ENCODE data around the gene NBPF11.
"Not testable (repeated sequence)": the region's sequence is repeated elsewhere in the genome, so short reads cannot be mapped to it uniquely, and the experiment has no call there.

NBPF11 gene

DNA sequence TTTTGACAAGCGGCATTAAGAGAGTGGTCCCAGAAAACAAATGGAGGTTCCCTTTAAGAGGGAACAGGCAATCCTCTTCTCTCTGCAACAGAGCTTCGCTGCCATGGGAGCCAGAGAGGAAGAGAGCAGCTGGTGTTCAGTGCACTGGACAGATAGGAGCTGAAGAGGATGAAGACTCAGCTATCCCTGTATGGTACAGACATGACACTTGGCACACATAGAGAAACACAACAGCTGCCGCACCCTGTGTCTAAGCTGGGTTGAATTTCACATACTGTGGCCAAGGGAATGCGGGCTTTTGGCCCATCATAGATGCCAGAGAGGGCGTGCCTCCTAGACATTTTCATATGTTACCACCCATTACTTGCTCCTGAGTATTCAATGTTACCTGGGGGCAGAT is 29.7 kb downstream of the NBPF11 start:
- H3K27me3 Mint-ChIP-seq; DNase-seq; H3K4me1 Mint-ChIP-seq (ENCODE audit: low read depth); H3K27ac Mint-ChIP-seq; H3K9me3 Mint-ChIP-seq; H3K4me3 Mint-ChIP-seq: not testable (repeated sequence)
- peaks cover 26% of the 10 kb centered on the region for H3K36me3 Mint-ChIP-seq (ENCODE audit: low read depth)

DNA sequence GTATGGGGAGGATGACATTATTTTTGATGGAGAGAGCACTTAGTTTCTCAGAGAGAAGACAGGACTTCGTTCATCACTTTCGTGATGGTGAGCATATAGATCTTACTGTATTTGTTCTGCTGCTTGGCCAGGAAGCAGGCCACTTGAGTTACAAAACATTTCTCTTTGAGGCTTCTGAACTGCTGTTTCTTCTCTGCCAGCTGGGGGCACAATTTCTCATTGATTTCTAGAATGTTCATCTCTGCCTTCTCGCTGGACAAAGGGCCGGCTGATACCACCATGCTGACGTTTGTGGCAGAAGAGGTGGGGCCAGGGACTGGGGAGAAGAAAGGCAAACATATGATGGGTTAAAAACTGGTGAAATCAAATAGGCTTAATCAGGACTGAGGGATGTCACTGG is 31.7 kb downstream of the NBPF11 start:
- not testable (repeated sequence) for H3K4me1 Mint-ChIP-seq (ENCODE audit: low read depth); H3K27ac Mint-ChIP-seq; DNase-seq; H3K27me3 Mint-ChIP-seq; H3K9me3 Mint-ChIP-seq; H3K4me3 Mint-ChIP-seq
- peaks cover 24% of the 10 kb centered on the region for H3K36me3 Mint-ChIP-seq (ENCODE audit: low read depth)

DNA sequence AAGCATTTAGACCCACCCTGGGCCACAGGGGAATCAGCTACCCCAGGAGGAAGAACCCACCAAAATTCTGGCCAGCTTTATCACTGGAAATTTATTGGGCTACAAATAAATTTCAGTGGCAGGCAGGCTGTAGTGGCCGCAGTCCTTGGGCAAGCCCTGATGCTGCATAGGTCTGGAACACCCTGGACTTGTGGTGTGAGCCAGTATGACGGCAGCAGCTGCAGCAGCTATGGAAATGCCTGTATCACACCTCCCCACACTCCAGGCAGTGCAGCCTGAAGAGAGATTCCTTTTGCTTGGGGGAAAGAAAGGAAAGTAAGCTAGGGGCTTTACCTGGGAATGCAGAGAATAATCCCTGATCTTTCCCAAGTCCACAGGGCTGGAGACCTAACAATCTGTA is 56.3 kb downstream of the NBPF11 start:
- not testable (repeated sequence) for H3K27ac Mint-ChIP-seq; H3K4me1 Mint-ChIP-seq (ENCODE audit: low read depth); H3K27me3 Mint-ChIP-seq; DNase-seq; H3K4me3 Mint-ChIP-seq; H3K9me3 Mint-ChIP-seq; H3K36me3 Mint-ChIP-seq (ENCODE audit: low read depth)

DNA sequence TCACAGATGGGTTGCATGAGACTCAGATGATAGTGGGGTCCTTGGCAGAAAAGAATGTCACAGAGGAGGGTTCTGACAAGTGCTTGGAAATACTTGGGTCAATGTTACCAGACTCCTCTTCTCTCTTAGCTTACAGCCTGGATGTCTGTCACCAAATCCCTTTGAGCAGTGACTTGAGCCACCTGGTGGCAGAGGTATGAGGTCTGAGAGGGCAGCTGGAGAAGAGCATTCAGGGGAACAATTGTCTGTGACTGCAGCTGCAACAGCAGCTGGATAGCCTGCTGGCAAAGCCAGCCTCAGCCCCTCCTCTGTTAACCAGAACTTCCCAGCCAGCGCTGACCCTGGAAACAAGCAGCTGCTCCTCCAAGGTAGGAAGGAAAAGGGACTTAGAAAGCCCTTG is 65.9 kb downstream of the NBPF11 start:
- H3K4me1 Mint-ChIP-seq (ENCODE audit: low read depth); H3K27ac Mint-ChIP-seq; DNase-seq; H3K4me3 Mint-ChIP-seq; H3K9me3 Mint-ChIP-seq; H3K36me3 Mint-ChIP-seq (ENCODE audit: low read depth); H3K27me3 Mint-ChIP-seq: not testable (repeated sequence)

DNA sequence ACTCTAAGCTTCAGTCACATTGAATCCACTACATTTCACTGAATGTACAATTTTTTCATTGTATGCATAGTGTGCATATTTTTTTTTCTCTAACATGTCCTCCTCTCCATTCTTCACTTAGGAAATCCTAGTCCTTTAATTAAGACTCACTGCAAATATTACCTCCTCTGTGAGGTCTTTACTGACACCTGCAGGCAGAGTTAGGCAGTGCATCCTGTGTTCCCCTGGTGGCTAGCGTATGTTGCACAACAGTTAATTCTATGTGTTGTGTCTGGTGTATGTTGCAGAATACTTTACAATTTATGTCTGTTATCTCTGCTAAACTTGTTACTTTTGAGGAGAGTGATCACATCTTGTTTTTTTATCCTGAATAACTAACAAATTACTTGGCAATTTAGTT is 70.9 kb downstream of the NBPF11 start:
- H3K9me3 Mint-ChIP-seq; H3K4me1 Mint-ChIP-seq (ENCODE audit: low read depth); H3K27ac Mint-ChIP-seq; H3K27me3 Mint-ChIP-seq; DNase-seq; H3K4me3 Mint-ChIP-seq; H3K36me3 Mint-ChIP-seq (ENCODE audit: low read depth): not testable (repeated sequence)

DNA sequence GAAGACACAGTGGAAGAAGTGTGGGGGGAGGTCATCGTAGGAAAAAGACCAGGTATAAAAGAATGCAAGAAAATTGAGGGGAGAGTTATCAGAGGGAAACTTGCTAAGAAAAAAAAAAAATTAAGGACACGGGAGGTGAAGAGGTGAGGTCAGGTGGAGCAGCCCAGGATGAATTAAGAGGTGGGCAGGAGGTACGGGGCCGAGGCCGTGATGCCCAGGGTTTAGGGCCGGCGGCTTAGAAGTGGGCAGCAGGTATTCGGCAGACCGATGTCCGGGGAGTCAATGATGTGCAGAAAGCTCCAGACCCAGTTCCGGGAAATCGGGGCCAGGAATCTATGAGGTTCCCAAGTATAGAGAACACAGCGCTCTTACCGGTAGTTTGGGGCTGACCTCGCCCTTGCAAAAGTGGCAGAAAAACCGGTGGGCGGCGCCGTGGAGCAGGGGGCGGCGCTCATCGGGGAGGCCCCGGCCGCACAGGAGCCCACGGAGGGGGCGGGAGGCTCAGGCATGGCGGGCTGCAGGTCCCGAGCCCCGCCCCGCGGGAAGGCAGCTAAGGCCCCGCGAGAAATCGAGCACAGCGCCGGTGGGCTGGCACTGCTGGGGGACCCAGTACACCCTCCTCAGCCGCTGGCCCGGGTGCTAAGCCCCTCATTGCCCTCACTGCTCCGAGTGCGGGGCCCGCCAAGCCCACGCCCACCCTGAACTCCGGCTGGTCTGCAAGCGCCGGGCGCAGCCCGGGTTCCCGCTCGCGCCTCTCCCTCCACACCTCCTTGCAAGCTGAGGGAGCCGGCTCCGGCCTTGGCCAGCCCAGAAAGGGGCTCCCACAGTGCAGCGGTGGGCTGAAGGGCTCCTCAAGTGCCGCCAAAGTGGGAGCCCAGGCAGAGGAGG is 73.2 kb downstream of the NBPF11 start:
- H3K4me1 Mint-ChIP-seq (ENCODE audit: low read depth); H3K27ac Mint-ChIP-seq; H3K4me3 Mint-ChIP-seq; DNase-seq; H3K9me3 Mint-ChIP-seq; H3K27me3 Mint-ChIP-seq; H3K36me3 Mint-ChIP-seq (ENCODE audit: low read depth): not testable (repeated sequence)

DNA sequence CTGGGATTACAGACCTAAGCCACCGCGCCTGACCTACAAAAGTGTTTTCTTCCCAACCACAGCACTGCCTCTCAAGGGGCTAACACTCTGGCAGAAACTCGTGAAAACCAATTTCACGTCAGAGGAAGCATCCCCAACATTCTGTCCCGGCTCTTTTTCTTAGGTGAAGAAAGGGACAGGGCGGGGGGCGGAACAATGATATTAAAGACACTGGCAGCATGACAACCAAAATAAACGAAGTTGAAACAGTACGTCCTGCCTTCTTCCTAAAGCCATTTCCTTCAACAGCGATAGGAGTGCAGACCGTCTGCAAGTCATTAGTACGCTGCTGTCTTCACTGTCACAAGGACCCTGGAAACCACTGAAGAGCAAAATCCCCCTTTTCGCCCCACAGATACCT is 74.0 kb downstream of the NBPF11 start:
- H3K27ac Mint-ChIP-seq; H3K4me1 Mint-ChIP-seq (ENCODE audit: low read depth); H3K9me3 Mint-ChIP-seq; H3K4me3 Mint-ChIP-seq; DNase-seq; H3K27me3 Mint-ChIP-seq; H3K36me3 Mint-ChIP-seq (ENCODE audit: low read depth): not testable (repeated sequence)

DNA sequence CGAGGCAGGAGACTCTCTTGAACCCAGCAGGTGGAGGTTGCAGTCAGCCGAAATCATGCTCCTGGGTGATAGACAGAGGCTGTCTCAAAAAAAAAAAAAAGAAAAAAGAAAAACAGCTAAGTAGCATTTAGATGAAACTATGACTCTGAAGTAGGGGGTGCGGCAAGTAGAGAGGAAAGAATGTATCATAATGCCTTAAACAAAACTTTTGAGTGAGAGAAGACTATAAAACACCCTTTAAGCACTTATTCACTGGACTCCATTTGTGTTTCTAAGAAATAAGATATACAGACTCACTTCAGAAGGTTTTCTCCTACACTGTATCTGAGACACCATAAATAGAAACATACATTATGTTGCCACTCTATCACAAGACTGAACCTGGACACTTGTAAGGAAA is 74.6 kb downstream of the NBPF11 start:
- H3K4me1 Mint-ChIP-seq (ENCODE audit: low read depth); H3K27me3 Mint-ChIP-seq; H3K27ac Mint-ChIP-seq; H3K9me3 Mint-ChIP-seq; H3K4me3 Mint-ChIP-seq; DNase-seq; H3K36me3 Mint-ChIP-seq (ENCODE audit: low read depth): not testable (repeated sequence)

DNA sequence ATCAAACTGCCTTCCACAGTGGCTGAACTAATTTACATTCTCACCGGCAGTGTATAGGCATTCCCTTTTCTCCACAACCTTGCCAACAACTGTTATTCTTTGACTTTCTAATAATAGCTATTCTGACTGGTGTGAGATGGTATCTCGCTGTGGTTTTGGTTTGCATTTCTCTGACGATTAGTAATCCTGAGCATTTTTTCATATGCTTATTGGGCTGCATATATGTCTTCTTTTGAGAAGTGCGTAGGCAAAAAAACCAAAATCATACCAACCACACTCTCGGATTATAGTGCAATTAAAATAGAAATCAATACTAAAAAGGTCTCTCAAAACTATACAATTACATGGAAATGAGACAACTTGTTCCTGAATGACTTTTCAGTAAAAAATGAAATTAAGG is 78.7 kb downstream of the NBPF11 start:
- not testable (repeated sequence) for H3K4me3 Mint-ChIP-seq; H3K36me3 Mint-ChIP-seq (ENCODE audit: low read depth); H3K27me3 Mint-ChIP-seq

DNA sequence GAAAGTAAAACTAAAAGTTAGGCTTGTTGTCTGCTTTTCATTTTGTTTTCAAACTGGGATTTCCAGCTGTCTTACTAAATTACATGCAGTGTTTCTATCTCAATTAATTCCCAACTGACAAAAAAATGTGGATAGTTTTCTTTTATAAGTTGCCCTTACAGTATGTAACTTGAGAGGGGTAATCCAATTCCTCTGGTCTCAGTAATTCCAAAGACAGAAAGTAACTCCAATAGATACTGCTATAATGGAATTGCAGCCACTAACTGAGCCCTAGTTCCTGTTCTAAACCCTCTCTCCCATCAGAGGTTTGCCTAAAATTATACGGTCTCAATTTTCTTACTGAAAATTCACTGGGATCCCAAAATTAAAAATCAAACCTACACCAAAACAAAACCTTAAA is 83.5 kb downstream of the NBPF11 start:
- DNase-seq; H3K27ac Mint-ChIP-seq; H3K27me3 Mint-ChIP-seq; H3K36me3 Mint-ChIP-seq (ENCODE audit: low read depth); H3K9me3 Mint-ChIP-seq; H3K4me3 Mint-ChIP-seq; H3K4me1 Mint-ChIP-seq (ENCODE audit: low read depth): not testable (repeated sequence)

More for the DNA sequence above, 78.7 kb downstream of the NBPF11 start:
- not testable (repeated sequence) for DNase-seq; H3K9me3 Mint-ChIP-seq; H3K27ac Mint-ChIP-seq; H3K4me1 Mint-ChIP-seq (ENCODE audit: low read depth)

DNA sequence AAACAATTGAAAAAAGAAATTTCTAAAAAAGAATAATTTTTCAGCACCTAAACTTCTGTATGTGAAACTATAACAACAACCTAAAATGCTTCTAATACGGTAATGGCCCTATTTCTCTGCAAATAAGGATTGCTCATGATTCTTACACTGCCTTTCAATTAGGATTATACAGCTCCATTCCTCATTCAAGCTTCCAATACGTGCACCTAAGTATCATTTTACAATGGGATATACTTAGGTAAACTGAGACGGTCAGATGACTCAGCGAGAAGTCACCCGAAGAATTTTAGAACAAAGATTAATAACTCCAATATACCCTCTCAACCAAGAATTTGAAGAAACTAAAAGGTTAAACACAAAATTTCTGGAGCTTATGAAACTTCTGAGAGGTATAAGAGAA is 83.9 kb downstream of the NBPF11 start:
- DNase-seq; H3K27ac Mint-ChIP-seq; H3K27me3 Mint-ChIP-seq; H3K4me3 Mint-ChIP-seq; H3K36me3 Mint-ChIP-seq (ENCODE audit: low read depth); H3K4me1 Mint-ChIP-seq (ENCODE audit: low read depth); H3K9me3 Mint-ChIP-seq: not testable (repeated sequence)

DNA sequence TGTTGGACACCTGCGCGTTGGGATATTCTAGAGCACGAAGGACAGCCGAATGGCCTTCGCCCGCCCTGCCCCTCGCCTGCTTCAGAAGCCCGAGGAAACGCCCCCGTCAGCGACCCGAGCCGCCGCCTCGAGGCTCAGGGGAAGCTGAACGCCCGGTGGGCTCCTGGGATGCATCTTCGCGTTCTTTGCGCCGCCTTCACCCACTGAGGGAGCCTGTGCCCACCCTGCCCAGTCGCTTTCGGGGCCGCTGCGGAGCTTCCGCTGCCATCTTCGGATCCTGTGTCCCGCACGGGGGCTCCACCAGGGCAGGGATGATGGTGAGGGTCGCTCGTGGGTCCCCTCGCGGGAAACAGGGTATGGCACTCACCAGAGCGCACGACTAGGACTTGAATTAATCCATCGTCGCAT is 91.8 kb downstream of the NBPF11 start:
- DNase-seq, result peak; percentile 52
- H3K9me3 Mint-ChIP-seq; H3K36me3 Mint-ChIP-seq (ENCODE audit: low read depth); H3K27ac Mint-ChIP-seq; H3K4me1 Mint-ChIP-seq (ENCODE audit: low read depth): not testable (repeated sequence)
- H3K4me3 Mint-ChIP-seq, result peak overlapping the region; percentile 56
- H3K27me3 Mint-ChIP-seq, result peaks cover 13% of the 10 kb centered on the region

DNA sequence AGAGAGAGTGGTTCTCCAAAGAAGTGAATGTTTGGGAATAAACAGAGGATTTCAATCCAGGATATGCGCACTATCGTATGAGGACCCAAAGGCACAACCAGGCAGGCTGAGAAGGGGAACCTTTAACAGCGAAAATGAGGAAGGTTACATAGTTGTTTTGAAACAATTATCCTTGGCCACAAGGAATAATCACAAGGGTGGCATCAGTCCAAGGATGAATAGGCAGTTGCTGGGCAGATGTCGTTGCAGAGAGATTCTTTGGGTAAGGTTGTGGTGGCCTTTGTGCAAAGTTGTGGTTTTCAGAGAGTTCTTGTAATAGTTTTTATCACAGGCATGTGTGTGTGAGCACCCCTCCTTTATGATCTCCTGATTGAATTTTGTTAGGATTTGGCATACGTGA is 94.7 kb downstream of the NBPF11 start:
- H3K4me3 Mint-ChIP-seq; H3K36me3 Mint-ChIP-seq (ENCODE audit: low read depth); H3K4me1 Mint-ChIP-seq (ENCODE audit: low read depth); DNase-seq; H3K27ac Mint-ChIP-seq; H3K9me3 Mint-ChIP-seq: not testable (repeated sequence)
- peaks cover 13% of the 10 kb centered on the region for H3K27me3 Mint-ChIP-seq

All from activated T-cell treated with anti-CD3 and anti-CD28 coated beads, Interleukin-2, amount 50 U/mL, for 24 hours (primary cell).